GM19193 (cell line): ENCODE measurements around the gene RPS8.

Experiments used
- POLR2A ChIP-seq: IDR thresholded peaks from 4 replicates; pipeline ENCODE4 v1.6.1; 2011; ENCODE audit not compliant: insufficient read depth, insufficient read length; ENCODE audit errors: extremely low read depth

Gene RPS8

GRCh38 chr1:44806704-44807363, 31.5 kb downstream of the RPS8 start, which contains the start of gene DYNLT4:
Gene DYNLT4 (minus strand): TSS chr1:44807351. CDS start chr1:44806668, 683 bp downstream.
- no peak for TF ChIP-seq POLR2A

- peak; percentile 51 for TF ChIP-seq POLR2A
Measured at GRCh38 chr1:44807364-44808062, 32.2 kb downstream of the RPS8 start.

- TF ChIP-seq POLR2A, result no peak
Measured at GRCh38 chr1:44808063-44808937, 33.0 kb downstream of the RPS8 start, which contains the start of gene BTBD19. Gene BTBD19 (plus strand): TSS chr1:44808523. CDS start chr1:44808821, 298 bp downstream.

GRCh38 chr1:44808938-44809917, 33.9 kb downstream of the RPS8 start:
- TF ChIP-seq POLR2A, result peak; percentile 69

- TF ChIP-seq POLR2A, result peak; percentile 32
Measured at GRCh38 chr1:44810101-44810761, 34.9 kb downstream of the RPS8 start.

- TF ChIP-seq POLR2A, result no peak
Measured at GRCh38 chr1:44811234-44811633, 35.9 kb downstream of the RPS8 start.

- TF ChIP-seq POLR2A, result no peak
Measured at GRCh38 chr1:44812822-44813543, 37.6 kb downstream of the RPS8 start.

- no peak for TF ChIP-seq POLR2A
Measured at GRCh38 chr1:44817307-44817706, 42.0 kb downstream of the RPS8 start.

- no peak for TF ChIP-seq POLR2A
Measured at GRCh38 chr1:44817771-44818495, 42.6 kb downstream of the RPS8 start.

GRCh38 chr1:44819196-44819607, 43.9 kb downstream of the RPS8 start:
- TF ChIP-seq POLR2A, result no peak

GRCh38 chr1:44819608-44820327, 44.4 kb downstream of the RPS8 start:
- TF ChIP-seq POLR2A, result peak; percentile 100
